ENCODE data around the gene ZNF135.

The ZNF135 gene

GRCh38 chr19:58056861-58057260 is 2.2 kb upstream of the ZNF135 start:
- no peak for DNase-seq (ENCODE audit: low read depth in 1 of 2, low spot score in 1 of 2)
- TF ChIP-seq POLR2AphosphoS5 (IDR thresholded peaks at IDR 0.05; ENCODE audit: low read depth): no peak
- TF ChIP-seq SPI1 (IDR thresholded peaks at IDR 0.05; ENCODE audit: borderline replicate concordance, low read depth): no peak
- no peak for TF ChIP-seq REST (IDR thresholded peaks at IDR 0.05; ENCODE audit: insufficient replicate concordance, low read depth)
- no peak for TF ChIP-seq GABPA (IDR thresholded peaks at IDR 0.05; ENCODE audit: low read depth)
- TF ChIP-seq CTCF (IDR thresholded peaks at IDR 0.05; ENCODE audit: insufficient read depth, low read length): no peak
- H3K27me3 ChIP-seq (ENCODE audit: insufficient read depth, poor library complexity, severe bottlenecking): no peaks in the 10 kb centered on the region
- no peak overlapping the region for H3K4me3 ChIP-seq (replicated peaks; ENCODE audit: insufficient read depth, low read length)
- H3K27ac ChIP-seq (replicated peaks): no peak overlapping the region

- TF ChIP-seq SPI1 (IDR thresholded peaks at IDR 0.05; ENCODE audit: borderline replicate concordance, low read depth): no peak
- no peak overlapping the region for H3K4me3 ChIP-seq (replicated peaks; ENCODE audit: insufficient read depth, low read length)
- DNase-seq (ENCODE audit: low read depth in 1 of 2, low spot score in 1 of 2): no peak
- no peak overlapping the region for H3K27ac ChIP-seq (replicated peaks)
- H3K27me3 ChIP-seq (ENCODE audit: insufficient read depth, poor library complexity, severe bottlenecking): no peaks in the 10 kb centered on the region
Measured at GRCh38 chr19:58058467-58058866, 615 bp upstream of the ZNF135 start.

GRCh38 chr19:58059671-58060078 is 593 bp downstream of the ZNF135 start:
- DNase-seq (ENCODE audit: low read depth in 1 of 2, low spot score in 1 of 2): no peak
- Histone ChIP-seq H3K4me3 (replicated peaks; ENCODE audit: insufficient read depth, low read length) (no peak overlapping the region), H3K27me3 (ENCODE audit: insufficient read depth, poor library complexity, severe bottlenecking) (no peaks in the 10 kb centered on the region), H3K27ac (replicated peaks) (no peak overlapping the region)
- no peak for TF ChIP-seq CTCF (IDR thresholded peaks at IDR 0.05; ENCODE audit: insufficient read depth, low read length)
- no peak for TF ChIP-seq GABPA (IDR thresholded peaks at IDR 0.05; ENCODE audit: low read depth)
- TF ChIP-seq POLR2AphosphoS5 (IDR thresholded peaks at IDR 0.05; ENCODE audit: low read depth): no peak
- TF ChIP-seq REST (IDR thresholded peaks at IDR 0.05; ENCODE audit: insufficient replicate concordance, low read depth): no peak
- no peak for TF ChIP-seq SPI1 (IDR thresholded peaks at IDR 0.05; ENCODE audit: borderline replicate concordance, low read depth)

- Histone ChIP-seq H3K4me3 (replicated peaks; ENCODE audit: insufficient read depth, low read length) (no peak overlapping the region), H3K27me3 (ENCODE audit: insufficient read depth, poor library complexity, severe bottlenecking) (no peaks in the 10 kb centered on the region), H3K27ac (replicated peaks) (no peak overlapping the region)
- no peak for TF ChIP-seq POLR2AphosphoS5 (IDR thresholded peaks at IDR 0.05; ENCODE audit: low read depth)
- TF ChIP-seq CTCF (IDR thresholded peaks at IDR 0.05; ENCODE audit: insufficient read depth, low read length): no peak
- TF ChIP-seq SPI1 (IDR thresholded peaks at IDR 0.05; ENCODE audit: borderline replicate concordance, low read depth): no peak
- no peak for TF ChIP-seq REST (IDR thresholded peaks at IDR 0.05; ENCODE audit: insufficient replicate concordance, low read depth)
- TF ChIP-seq GABPA (IDR thresholded peaks at IDR 0.05; ENCODE audit: low read depth): no peak
- DNase-seq (ENCODE audit: low read depth in 1 of 2, low spot score in 1 of 2): no peak
Measured at GRCh38 chr19:58060231-58060630, 1.1 kb downstream of the ZNF135 start.

Data from HL-60 (cell line).